K562 (cell line): ENCODE data around the gene ZBED2. TPM values are rescaled to one million over a fixed set of nuclear protein-coding genes. Genes with fewer than 3 reads are reported as not detected.

Experiments
- ATAC-seq: fragments of 200-7000 bp; cut with Tn5 transposase; 3 replicates; pipeline ENCODE4 v1.9.1; 2020; ENCODE audit warnings: moderate library complexity
- BruUV-seq: library from RNA; stranded (reverse); fragments of 400-500 nt; replicated peaks from 2 replicates; lab custom pipeline; 2021; lab: Mats Ljungman, UMichigan
- CTCF ChIA-PET: fragments of 300-600 bp; formaldehyde crosslinking; extraction: SDS; loops from one replicate; lab custom pipeline; 2021; ENCODE audit warnings: low intra/inter-chr PET ratio; lab: Yijun Ruan, JAX
- POLR2A ChIA-PET: fragments of 300-600, 350-650 bp; sonication (Branson Sonifier 250); formaldehyde crosslinking; extraction: SDS; loops from one replicate; lab custom pipeline; 2021; ENCODE audit warnings: antibody characterized with exemption, inconsistent platforms; lab: Yijun Ruan, JAX
- DNase-seq, 4 experiments: peaks; one replicate each; pipeline versions ENCODE4 v3.0.0 to v3.0.0-alpha.2; 2011 to 2018; ENCODE audit warnings: low spot score in 3 of 4, mixed read lengths in 3 of 4; ENCODE audit errors: extremely low read depth in 1 of 4
- FAIRE-seq: peaks from 2 replicates; lab custom pipeline; 2011; peaks lifted over from hg19 to GRCh38; lab: Jason Lieb, UNC
- H2AFZ ChIP-seq: 2 replicates; pipeline ENCODE4 v1.6.0; 2011; ENCODE audit warnings: low read depth, low read length, control low read depth, inconsistent platforms
- H3K27ac ChIP-seq: fragments of 200-600 bp; 3 replicates; pipeline ENCODE4 v1.8.0; 2011; ENCODE audit warnings: low read depth, mild to moderate bottlenecking, control low read depth, inconsistent platforms, low read length, moderate library complexity, mixed read lengths; ENCODE audit errors: extremely low read depth
- H3K27me3 ChIP-seq, 2 experiments: fragments of 300-600 bp in 1 of 2; 2 replicates in 1 of 2; 3 replicates in 1 of 2; pipeline versions ENCODE4 v1.6.0 to v1.8.0; 2011; ENCODE audit warnings: inconsistent platforms in 2 of 2, low read length in 2 of 2, mild to moderate bottlenecking in 1 of 2, mixed read lengths in 1 of 2, moderate library complexity in 1 of 2; ENCODE audit not compliant: control insufficient read depth in 2 of 2, insufficient read depth in 2 of 2
- H3K36me3 ChIP-seq: fragments of 300-600 bp; 3 replicates; pipeline ENCODE4 v1.8.0; 2011; ENCODE audit warnings: mild to moderate bottlenecking, low read length, inconsistent platforms; ENCODE audit not compliant: control insufficient read depth, insufficient read depth
- H3K4me1 ChIP-seq, 2 experiments: fragments of 200-600 bp in 1 of 2; replicated peaks in 1 of 2; 2 replicates in 1 of 2; 3 replicates in 1 of 2; pipeline versions ENCODE4 v1.5.1 to v1.8.0; 2011; ENCODE audit warnings: inconsistent platforms in 2 of 2, low read length in 2 of 2, mild to moderate bottlenecking in 1 of 2, mixed read lengths in 1 of 2, moderate library complexity in 1 of 2; ENCODE audit not compliant: control insufficient read depth in 2 of 2, insufficient read depth in 2 of 2
- H3K4me2 ChIP-seq: 2 replicates; pipeline ENCODE4 v1.6.1; 2011; ENCODE audit warnings: low read length, control low read depth, inconsistent platforms, mixed read lengths; ENCODE audit not compliant: insufficient read depth
- H3K4me3 ChIP-seq: fragments of 200-600 bp; sonication (generic), shearing (Covaris generic); 2 replicates; pipeline ENCODE4 v1.5.1; 2016; ENCODE audit warnings: control low read depth, inconsistent platforms
- H3K79me2 ChIP-seq: fragments of 200-600 bp; 3 replicates; pipeline ENCODE4 v1.8.0; 2011; ENCODE audit warnings: low read length, inconsistent platforms; ENCODE audit not compliant: control insufficient read depth, insufficient read depth
- H3K9ac ChIP-seq, 2 experiments: 2 replicates each; pipeline versions ENCODE4 v1.6.0 to v1.6.1; 2011; ENCODE audit warnings: low read depth in 2 of 2, low read length in 2 of 2, control low read depth in 1 of 2, inconsistent platforms in 1 of 2, mild to moderate bottlenecking in 1 of 2, mixed read lengths in 1 of 2; ENCODE audit not compliant: insufficient read depth in 1 of 2
- H3K9me1 ChIP-seq: one replicate; pipeline ENCODE4 v1.6.0; 2011; ENCODE audit warnings: inconsistent platforms, mild to moderate bottlenecking, low read length, moderate library complexity; ENCODE audit not compliant: control insufficient read depth, insufficient read depth
- H3K9me3 ChIP-seq: replicated peaks from 2 replicates; pipeline ENCODE4 v1.5.1; 2011; ENCODE audit warnings: low read depth, low read length, inconsistent platforms; ENCODE audit not compliant: control insufficient read depth, insufficient read depth
- H4K20me1 ChIP-seq: replicated peaks from 2 replicates; pipeline ENCODE4 v1.6.1; 2011; ENCODE audit warnings: low read length, inconsistent platforms, mixed read lengths; ENCODE audit not compliant: control insufficient read depth, insufficient read depth
- BACH1 ChIP-seq: fragments of 200-800 bp; sonication (Bioruptor generic); IDR thresholded peaks from 2 replicates; pipeline ENCODE4 v1.6.1; 2016; ENCODE audit warnings: missing genetic modification characterization, missing compliant biosample characterization
- EP300 ChIP-seq: IDR thresholded peaks from 2 replicates; pipeline ENCODE4 v1.6.1; 2012; ENCODE audit warnings: low read length, improper control_type of control experiment
- ETS2 ChIP-seq: IDR thresholded peaks from 2 replicates; pipeline ENCODE4 v1.6.1; 2016; ENCODE audit warnings: borderline replicate concordance, missing genetic modification characterization, mild to moderate bottlenecking, moderate library complexity, missing compliant biosample characterization; ENCODE audit not compliant: poor library complexity, severe bottlenecking
- FOS ChIP-seq: IDR thresholded peaks from 3 replicates; pipeline ENCODE4 v1.6.1; 2011; ENCODE audit not compliant: insufficient read length; ENCODE audit errors: extremely low read depth
- HDAC2 ChIP-seq: fragments of 450-650 bp; IDR thresholded peaks from 2 replicates; pipeline ENCODE4 v1.6.1; 2016; ENCODE audit warnings: mild to moderate bottlenecking
- PCBP2 ChIP-seq: fragments of 200-400 bp; formaldehyde crosslinking; IDR thresholded peaks from 2 replicates; pipeline ENCODE4 v1.6.1; 2018; ENCODE audit warnings: low read length, low read depth, mild to moderate bottlenecking, moderate library complexity; ENCODE audit not compliant: poor library complexity, severe bottlenecking
- PYGO2 ChIP-seq: fragments of 450-650 bp; IDR thresholded peaks from 2 replicates; pipeline ENCODE4 v1.6.1; 2016; ENCODE audit warnings: mild to moderate bottlenecking, missing genetic modification characterization, moderate library complexity, missing compliant biosample characterization
- RBM14 ChIP-seq: fragments of 200-400 bp; formaldehyde crosslinking; IDR thresholded peaks from 2 replicates; pipeline ENCODE4 v1.6.1; 2018; ENCODE audit warnings: low read depth, mild to moderate bottlenecking, low read length, moderate library complexity, borderline replicate concordance; ENCODE audit not compliant: insufficient read depth
- ZNF695 ChIP-seq: fragments of 450-650 bp; formaldehyde crosslinking; IDR thresholded peaks from 2 replicates; pipeline ENCODE4 v1.4.0; 2020; ENCODE audit warnings: mild to moderate bottlenecking, moderate library complexity
- WGBS: fragments of 100-300 bp; shearing (Covaris generic); methylation state at CpG from one replicate; pipeline ENCODE4 v1.1.6; 2016; ENCODE audit warnings: low coverage, mixed read lengths; ENCODE audit not compliant: insufficient coverage; ENCODE audit errors: missing lambda C conversion rate; 5-methylcytosine and 5-hydroxymethylcytosine counted together
- in situ Hi-C: fragments of 300-500 bp; cut with MboI; formaldehyde crosslinking; loops from 4 replicates; pipeline ENCODE4 v1.15.0; 2018; ENCODE audit warnings: inconsistent platforms, mixed read lengths
- intact Hi-C: fragments of 100-400 bp; cut with micrococcal nuclease; formaldehyde crosslinking; loops from 2 replicates; pipeline ENCODE4 v1.14.2; 2022
- polyA plus RNA-seq, 8 experiments: library from polyadenylated mRNA; depleted of rRNA in 4 of 8; stranded (reverse) in 5 of 8; unstranded in 3 of 8; fragments of >200 nt; fragmentation: Nextera tagmentation in 2 of 8; fragmentation: Illumina TruSeq in 1 of 8; extraction: Ambion mirVana in 2 of 8; extraction: Trizol in 1 of 8; gene quantifications; 2 replicates each; pipeline versions ENCODE4 v1.2.1 to v1.2.3, GENCODE V29; 2011 to 2014; ENCODE audit warnings: inconsistent platforms in 1 of 8, missing spikeins in 1 of 8
- total RNA-seq, 7 experiments: library from RNA; depleted of rRNA in 6 of 7; stranded (reverse); fragments of >200 nt in 6 of 7; fragmentation: Illumina TruSeq in 2 of 7; extraction: Trizol in 2 of 7; gene quantifications; 2 replicates each; pipeline versions ENCODE4 v1.2.1 to v1.2.3, GENCODE V29; 2011 to 2021; ENCODE audit warnings: low replicate concordance in 1 of 7
- TF ChIP-seq, protein P1 (sequence below): fragments of 450-650 bp; formaldehyde crosslinking; IDR thresholded peaks from 2 replicates; pipeline ENCODE4 v1.4.0; 2020; ENCODE audit warnings: mild to moderate bottlenecking, moderate library complexity
- TF ChIP-seq, protein P2 (sequence below): fragments of 250-450 bp; sonication (Bioruptor Pico); IDR thresholded peaks from 2 replicates; pipeline ENCODE4 v1.4.0; 2020; ENCODE audit warnings: borderline replicate concordance

Gene ZBED2
- total and polyA plus RNA-seq, 9 of the 15 experiments (the other 6 are each of a cell fraction or from before 2014, with no cell fraction given), result 0.11 TPM; not detected in 8

GRCh38 chr3:111596328-111596727, 1.2 kb upstream of the ZBED2 start:
- POLR2A ChIA-PET, result no interaction called here

More at GRCh38 chr3:111596328-111596727, 1.2 kb upstream of the ZBED2 start:
- H3K27me3 ChIP-seq, result no peaks in the 10 kb centered on the region
- no TSS peak for BruUV-seq
- no peak overlapping the region for H3K4me3 ChIP-seq
- ATAC-seq, result no peak
- WGBS, result 6% methylated on average over 4 of the region's 4 CpGs
- H3K9ac ChIP-seq, result no peak overlapping the region
- TF ChIP-seq BACH1 (tag) (no peak), PCBP2 (no peak), EP300 (no peak), ETS2 (tag) (no peak), ZNF695 (CRISPR knock-in tag) (no peak), FOS (no peak), HDAC2 (no peak), RBM14 (no peak), PYGO2 (tag) (no peak)
- TF ChIP-seq, protein P1, sequence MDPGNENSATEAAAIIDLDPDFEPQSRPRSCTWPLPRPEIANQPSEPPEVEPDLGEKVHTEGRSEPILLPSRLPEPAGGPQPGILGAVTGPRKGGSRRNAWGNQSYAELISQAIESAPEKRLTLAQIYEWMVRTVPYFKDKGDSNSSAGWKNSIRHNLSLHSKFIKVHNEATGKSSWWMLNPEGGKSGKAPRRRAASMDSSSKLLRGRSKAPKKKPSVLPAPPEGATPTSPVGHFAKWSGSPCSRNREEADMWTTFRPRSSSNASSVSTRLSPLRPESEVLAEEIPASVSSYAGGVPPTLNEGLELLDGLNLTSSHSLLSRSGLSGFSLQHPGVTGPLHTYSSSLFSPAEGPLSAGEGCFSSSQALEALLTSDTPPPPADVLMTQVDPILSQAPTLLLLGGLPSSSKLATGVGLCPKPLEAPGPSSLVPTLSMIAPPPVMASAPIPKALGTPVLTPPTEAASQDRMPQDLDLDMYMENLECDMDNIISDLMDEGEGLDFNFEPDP (CRISPR knock-in tag), result no peak
- TF ChIP-seq, protein P2, sequence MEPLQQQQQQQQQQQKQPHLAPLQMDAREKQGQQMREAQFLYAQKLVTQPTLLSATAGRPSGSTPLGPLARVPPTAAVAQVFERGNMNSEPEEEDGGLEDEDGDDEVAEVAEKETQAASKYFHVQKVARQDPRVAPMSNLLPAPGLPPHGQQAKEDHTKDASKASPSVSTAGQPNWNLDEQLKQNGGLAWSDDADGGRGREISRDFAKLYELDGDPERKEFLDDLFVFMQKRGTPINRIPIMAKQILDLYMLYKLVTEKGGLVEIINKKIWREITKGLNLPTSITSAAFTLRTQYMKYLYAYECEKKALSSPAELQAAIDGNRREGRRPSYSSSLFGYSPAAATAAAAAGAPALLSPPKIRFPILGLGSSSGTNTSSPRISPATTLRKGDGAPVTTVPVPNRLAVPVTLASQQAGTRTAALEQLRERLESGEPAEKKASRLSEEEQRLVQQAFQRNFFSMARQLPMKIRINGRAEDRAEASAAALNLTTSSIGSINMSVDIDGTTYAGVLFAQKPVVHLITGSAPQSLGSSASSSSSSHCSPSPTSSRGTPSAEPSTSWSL (CRISPR knock-in tag), result no peak
- no peaks in the 10 kb centered on the region for H4K20me1 ChIP-seq
- no peak overlapping the region for H2AFZ ChIP-seq
- H3K9me3 ChIP-seq, result no peaks in the 10 kb centered on the region
- H3K27ac ChIP-seq, result no peak overlapping the region
- H3K36me3 ChIP-seq, result no peaks in the 10 kb centered on the region
- CTCF ChIA-PET, result no interaction called here
- H3K4me1 ChIP-seq, result no peaks in the 10 kb centered on the region
- no peak for FAIRE-seq
- in situ Hi-C loops, result no loop called here
- intact Hi-C loops, result no loop called here
- H3K4me2 ChIP-seq, result no peak overlapping the region
- H3K79me2 ChIP-seq, result no peaks in the 10 kb centered on the region
- H3K9me1 ChIP-seq, result no peaks in the 10 kb centered on the region
- no peak for DNase-seq
